ENCODE results near the gene PRMT3.

DNA sequence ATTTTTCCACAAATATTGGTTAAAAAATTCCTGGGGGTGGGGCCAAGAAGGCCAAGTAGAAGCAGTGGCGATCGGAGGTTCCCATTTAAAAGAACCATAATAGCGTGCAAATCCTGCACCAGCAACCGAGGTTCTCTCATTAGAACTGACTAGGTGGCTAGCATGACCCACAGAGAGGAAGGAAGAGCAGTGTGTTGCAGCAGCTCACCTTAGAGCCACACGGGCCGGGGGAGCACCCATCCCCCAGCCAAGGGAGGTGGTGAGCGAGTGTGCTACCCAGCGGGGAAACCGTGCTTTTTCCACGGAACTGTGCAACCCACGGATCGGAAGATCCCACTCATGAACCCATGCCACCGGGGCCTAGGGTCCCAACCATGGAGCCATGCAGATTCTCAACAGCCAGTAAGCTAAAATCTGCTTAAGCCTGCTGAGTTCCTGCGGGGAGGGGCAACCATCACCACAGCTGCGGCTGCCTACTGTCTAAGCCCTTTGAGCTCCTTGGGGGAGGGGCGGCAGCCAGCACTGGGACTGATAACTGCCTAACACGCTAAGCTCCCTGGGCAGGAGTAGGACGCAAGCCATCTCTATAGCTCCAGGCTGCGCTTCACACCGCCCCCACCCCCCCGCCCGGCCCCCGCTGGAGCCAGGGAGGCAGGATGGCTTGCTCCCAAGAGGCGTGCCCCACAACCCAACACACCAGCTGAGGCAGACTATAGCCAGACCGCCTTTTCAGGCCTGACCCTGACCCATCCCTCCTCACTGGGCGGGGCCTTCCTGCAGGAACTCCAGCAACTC lies 45.0 kb upstream of the PRMT3 start:
- TF ChIP-seq GATA2 (IDR thresholded peaks at IDR 0.05; ENCODE audit: low read depth, low read length) (no peak), GATA3 (IDR thresholded peaks at IDR 0.05; ENCODE audit: low read depth, low read length) (no peak)

Measured in SH-SY5Y (cell line).